HG03342 (cell line): Measurements from ENCODE around the gene NR5A2.

Experiments used
- ATAC-seq: cut with Tn5 transposase; IDR thresholded peaks from one replicate; pipeline ENCODE4 v1.9.1; 2021; ENCODE audit warnings: mild to moderate bottlenecking, moderate library complexity; ENCODE audit not compliant: unreplicated experiment

The NR5A2 gene

GRCh38 chr1:200035956-200036618 lies 8.6 kb downstream of the NR5A2 start:
- ATAC-seq = no peak

GRCh38 chr1:200036619-200037270 lies 9.2 kb downstream of the NR5A2 start:
- no peak for ATAC-seq

- ATAC-seq = no peak
Measured at GRCh38 chr1:200037501-200037900, 10.0 kb downstream of the NR5A2 start.

- no peak for ATAC-seq
Measured at GRCh38 chr1:200037904-200038303, 10.4 kb downstream of the NR5A2 start.

- ATAC-seq = no peak
Measured at GRCh38 chr1:200038325-200038980, 10.9 kb downstream of the NR5A2 start.

DNA sequence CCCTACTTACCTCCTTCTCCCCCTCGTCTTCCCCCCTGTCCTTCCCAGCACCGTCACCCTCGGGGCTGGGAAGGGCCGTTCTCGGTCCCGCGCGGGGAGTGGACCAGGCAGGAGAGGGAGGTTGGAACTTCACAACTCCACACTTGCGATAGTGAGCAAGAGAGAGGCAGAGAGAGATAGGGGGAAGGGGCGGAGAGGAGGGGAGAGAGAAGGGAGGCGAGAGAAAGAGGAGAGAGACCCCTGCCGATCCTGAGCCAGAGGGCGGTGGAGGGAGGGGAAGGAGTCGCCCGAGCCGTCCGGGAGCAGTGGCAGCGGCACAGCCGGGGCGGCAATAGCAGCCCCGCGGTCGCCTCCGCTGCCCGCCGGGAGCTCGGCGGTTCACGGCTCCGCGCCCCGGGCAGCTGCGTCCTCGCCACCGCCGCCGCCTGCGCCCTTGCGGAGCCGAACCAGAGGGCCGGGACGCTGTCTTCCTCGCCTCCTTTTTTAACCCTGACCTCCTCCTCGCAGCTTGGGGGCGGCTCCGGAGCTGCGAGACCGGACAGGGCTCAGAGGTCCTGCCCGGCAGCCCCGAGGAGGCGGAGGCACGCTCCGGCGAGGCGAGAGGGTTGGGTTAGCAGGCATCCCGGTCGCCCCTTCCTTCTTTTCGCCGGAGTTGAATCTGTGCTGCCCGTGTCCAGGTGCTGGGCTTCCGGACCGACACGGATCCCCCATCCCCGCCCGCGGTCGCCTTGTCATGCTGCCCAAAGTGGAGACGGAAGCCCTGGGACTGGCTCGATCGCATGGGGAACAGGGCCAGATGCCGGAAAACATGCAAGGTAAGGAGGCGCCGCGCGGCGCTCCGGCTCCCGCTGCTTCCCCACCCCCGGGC lies 11.7 kb downstream of the NR5A2 start:
- no peak for ATAC-seq

DNA sequence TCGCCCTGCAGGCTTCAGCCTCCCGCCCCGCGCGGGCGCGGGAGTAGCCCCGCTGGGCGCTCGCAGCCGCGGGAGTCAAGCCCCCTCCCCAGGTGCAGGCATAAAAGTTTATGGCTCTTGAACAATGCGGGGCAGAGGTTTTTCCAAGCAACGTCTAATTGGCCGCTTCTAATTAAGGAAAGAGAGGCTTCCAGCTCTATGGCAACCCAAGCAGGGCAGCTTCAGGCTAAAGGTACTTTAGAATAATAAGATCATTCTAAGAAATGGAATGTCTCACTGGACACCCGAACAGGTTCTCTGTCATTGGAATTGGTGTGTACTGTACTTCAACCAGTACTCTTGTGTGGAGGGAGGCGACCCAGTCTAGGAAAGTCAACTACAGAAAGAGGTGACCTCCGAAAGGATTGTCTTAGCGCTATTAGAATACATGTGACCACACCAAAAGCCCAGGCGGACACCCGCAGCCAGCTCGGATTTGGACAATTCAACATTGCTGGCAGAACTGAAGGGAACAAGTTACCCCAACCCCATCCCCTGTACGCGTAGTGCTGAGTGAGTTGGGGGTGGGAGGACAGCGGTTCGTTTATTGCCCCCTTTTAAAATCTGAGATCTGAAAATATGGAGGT lies 12.5 kb downstream of the NR5A2 start:
- ATAC-seq = no peak

GRCh38 chr1:200040481-200041138 lies 13.1 kb downstream of the NR5A2 start:
- no peak for ATAC-seq

GRCh38 chr1:200041337-200042118 lies 14.0 kb downstream of the NR5A2 start:
- ATAC-seq = no peak

- ATAC-seq = no peak
Measured at GRCh38 chr1:200042119-200042551, 14.6 kb downstream of the NR5A2 start.

DNA sequence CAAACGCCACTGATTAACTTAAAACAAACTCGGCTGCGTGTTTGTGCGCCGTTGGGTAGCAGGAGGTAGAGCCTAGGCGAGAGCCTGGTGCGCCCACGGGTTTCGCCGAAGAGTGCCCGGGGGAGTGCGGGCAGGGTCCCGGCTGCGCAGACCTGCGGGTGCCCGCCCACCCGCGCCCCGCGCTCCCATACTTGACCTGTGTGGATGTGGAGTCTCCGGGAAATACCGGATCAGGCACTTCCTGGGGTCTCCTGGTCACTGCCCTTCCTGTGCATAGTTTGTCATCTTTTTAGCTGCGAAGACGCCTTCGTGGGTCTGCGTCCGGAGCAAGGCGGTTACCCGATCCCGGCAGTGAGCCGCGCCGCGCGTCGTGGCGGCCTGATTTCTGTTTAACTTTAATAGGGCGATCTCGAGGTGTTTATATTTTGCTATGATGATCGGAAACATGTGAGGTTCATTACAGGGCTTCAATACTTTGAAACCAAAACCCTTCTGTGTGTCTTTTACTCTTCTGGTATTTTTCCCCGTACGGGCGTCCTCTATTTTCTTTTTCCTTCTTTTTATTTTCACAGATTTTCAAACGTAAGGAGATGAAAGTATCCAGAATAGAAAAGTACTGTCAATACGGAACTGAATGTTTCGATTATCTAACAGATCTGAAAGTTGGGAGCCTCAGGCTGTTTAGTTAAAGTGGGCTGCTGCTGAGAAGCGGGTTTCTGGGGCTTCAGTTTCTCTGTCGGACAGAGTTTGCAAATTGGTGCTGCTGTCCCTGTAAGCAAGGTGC lies 15.2 kb downstream of the NR5A2 start:
- ATAC-seq = no peak

GRCh38 chr1:200043336-200043668 lies 15.8 kb downstream of the NR5A2 start:
- no peak for ATAC-seq

GRCh38 chr1:200046115-200046514 lies 18.6 kb downstream of the NR5A2 start:
- ATAC-seq = no peak

- ATAC-seq = no peak
Measured at GRCh38 chr1:200048244-200048643, 20.7 kb downstream of the NR5A2 start.

GRCh38 chr1:200049810-200050209 lies 22.3 kb downstream of the NR5A2 start:
- ATAC-seq = no peak

GRCh38 chr1:200051620-200052019 lies 24.1 kb downstream of the NR5A2 start:
- no peak for ATAC-seq

- ATAC-seq = no peak
Measured at GRCh38 chr1:200053091-200053490, 25.6 kb downstream of the NR5A2 start.

DNA sequence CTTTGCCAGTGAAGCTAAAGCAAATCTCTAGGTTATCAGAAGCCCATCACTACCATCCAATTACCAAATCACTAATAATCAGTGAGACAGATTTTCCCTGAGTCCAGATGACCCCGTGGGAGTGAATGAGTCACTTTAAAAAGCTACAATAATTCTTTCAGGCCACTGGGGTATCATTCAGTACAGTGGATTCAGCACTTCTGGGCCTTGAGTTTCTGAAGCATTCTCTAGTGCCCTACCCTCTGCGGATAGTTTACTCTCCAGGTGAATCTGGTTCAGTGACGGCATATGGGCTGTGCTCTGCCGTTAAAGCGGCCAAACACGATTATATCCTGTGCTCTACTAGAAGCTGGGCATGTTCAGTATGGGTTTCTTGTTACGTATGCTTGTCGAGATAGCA lies 26.1 kb downstream of the NR5A2 start:
- no peak for ATAC-seq

DNA sequence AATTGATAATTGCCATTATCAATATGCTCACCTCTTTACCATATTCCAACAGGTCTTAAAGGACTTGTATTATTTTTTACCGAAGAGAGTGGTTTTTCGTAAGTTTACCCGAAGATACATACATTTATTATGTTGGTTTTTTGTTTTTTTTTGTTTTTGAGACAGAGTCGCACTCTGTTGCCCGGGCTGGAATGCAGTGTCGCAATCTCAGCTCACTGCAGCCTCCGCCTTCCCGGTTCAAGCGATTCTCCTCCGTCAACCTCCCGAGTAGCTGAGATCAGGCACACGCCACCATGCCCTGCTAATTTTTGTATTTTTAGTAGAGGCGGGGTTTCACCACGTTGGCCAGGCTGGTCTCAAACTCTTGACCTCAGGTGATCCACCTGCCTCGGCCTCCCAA lies 30.8 kb downstream of the NR5A2 start:
- no peak for ATAC-seq
